Neutrophil (primary cell): Measurements from ENCODE around the gene SEMA6A.

Experiments
- H3K27ac ChIP-seq: fragments of 200-600 bp; sonication (generic); 2 replicates; pipeline ENCODE4 v1.5.1; 2016; ENCODE audit warnings: mild to moderate bottlenecking, moderate library complexity
- H3K27me3 ChIP-seq: fragments of 200-600 bp; sonication (generic); 2 replicates; pipeline ENCODE4 v1.6.0; 2016; ENCODE audit warnings: mild to moderate bottlenecking
- H3K36me3 ChIP-seq: fragments of 200-600 bp; sonication (generic); 2 replicates; pipeline ENCODE4 v1.5.1; 2017
- H3K4me1 ChIP-seq, 2 experiments: fragments of 200-600 bp in 1 of 2; sonication (generic) in 1 of 2; 1 replicate in 1 of 2; 2 replicates in 1 of 2; pipeline versions ENCODE4 v1.5.1 to v1.6.1; 2013 to 2016; ENCODE audit warnings: low read depth in 1 of 2, low read length in 1 of 2, mild to moderate bottlenecking in 1 of 2, moderate library complexity in 1 of 2; ENCODE audit not compliant: control insufficient read depth in 1 of 2, insufficient read depth in 1 of 2
- H3K4me3 ChIP-seq, 2 experiments: fragments of 200-600 bp in 1 of 2; sonication (generic) in 1 of 2; 1 replicate in 1 of 2; 2 replicates in 1 of 2; pipeline ENCODE4 v1.5.1; 2013 to 2016; ENCODE audit warnings: low read depth in 1 of 2, low read length in 1 of 2, mild to moderate bottlenecking in 1 of 2, moderate library complexity in 1 of 2
- H3K9me3 ChIP-seq: fragments of 200-600 bp; sonication (generic); 2 replicates; pipeline ENCODE4 v1.5.1; 2016
- CTCF ChIP-seq: fragments of 200-600 bp; sonication (generic); IDR thresholded peaks from 2 replicates; pipeline ENCODE4 v1.5.1; 2016; ENCODE audit warnings: antibody characterized with exemption

Gene SEMA6A

GRCh38 chr5:116613445-116613844 is 38.8 kb upstream of the SEMA6A start:
- Histone ChIP-seq H3K4me3 (no peak overlapping the region), H3K9me3 (no peaks in the 10 kb centered on the region), H3K4me1 (no peaks in the 10 kb centered on the region), H3K36me3 (no peaks in the 10 kb centered on the region), H3K27me3 (no peaks in the 10 kb centered on the region), H3K27ac (no peak overlapping the region)
- no peak for TF ChIP-seq CTCF

GRCh38 chr5:116612431-116612830 is 37.8 kb upstream of the SEMA6A start:
- no peak for TF ChIP-seq CTCF
- Histone ChIP-seq H3K27me3 (no peaks in the 10 kb centered on the region), H3K36me3 (no peaks in the 10 kb centered on the region), H3K4me1 (no peaks in the 10 kb centered on the region), H3K4me3 (no peak overlapping the region), H3K9me3 (no peaks in the 10 kb centered on the region), H3K27ac (no peak overlapping the region)

GRCh38 chr5:116605310-116606070 is 30.9 kb upstream of the SEMA6A start:
- no peak for TF ChIP-seq CTCF
- Histone ChIP-seq H3K27ac (no peak overlapping the region), H3K9me3 (no peaks in the 10 kb centered on the region), H3K4me3 (no peak overlapping the region), H3K4me1 (peaks cover 15 to 22% of the 10 kb centered on the region in 2 experiments), H3K36me3 (no peaks in the 10 kb centered on the region), H3K27me3 (no peaks in the 10 kb centered on the region)

GRCh38 chr5:116604805-116605204 is 30.2 kb upstream of the SEMA6A start:
- Histone ChIP-seq H3K27ac (no peak overlapping the region), H3K9me3 (no peaks in the 10 kb centered on the region), H3K27me3 (no peaks in the 10 kb centered on the region), H3K36me3 (no peaks in the 10 kb centered on the region), H3K4me3 (no peak overlapping the region), H3K4me1 (peaks cover 15 to 22% of the 10 kb centered on the region in 2 experiments)
- TF ChIP-seq CTCF = no peak

- Histone ChIP-seq H3K27ac (no peak overlapping the region), H3K36me3 (no peaks in the 10 kb centered on the region), H3K4me1 (peaks cover 15 to 22% of the 10 kb centered on the region in 2 experiments), H3K9me3 (no peaks in the 10 kb centered on the region), H3K4me3 (no peak overlapping the region), H3K27me3 (no peaks in the 10 kb centered on the region)
- TF ChIP-seq CTCF = no peak
Measured at GRCh38 chr5:116600876-116601275, 26.3 kb upstream of the SEMA6A start.
